Activated CD4-positive, alpha-beta T cell treated with anti-CD3 and anti-CD28 coated beads for 4 hours (primary cell): ENCODE measurements around the gene HUS1.
"Not testable (repeated sequence)": the region's sequence is repeated elsewhere in the genome, so short reads cannot be mapped to it uniquely, and the experiment has no call there.

Source experiments
- DNase-seq, 2 donors: peaks; one replicate each; pipeline ENCODE4 v3.0.0-alpha.2; 2020

HUS1 gene

DNA sequence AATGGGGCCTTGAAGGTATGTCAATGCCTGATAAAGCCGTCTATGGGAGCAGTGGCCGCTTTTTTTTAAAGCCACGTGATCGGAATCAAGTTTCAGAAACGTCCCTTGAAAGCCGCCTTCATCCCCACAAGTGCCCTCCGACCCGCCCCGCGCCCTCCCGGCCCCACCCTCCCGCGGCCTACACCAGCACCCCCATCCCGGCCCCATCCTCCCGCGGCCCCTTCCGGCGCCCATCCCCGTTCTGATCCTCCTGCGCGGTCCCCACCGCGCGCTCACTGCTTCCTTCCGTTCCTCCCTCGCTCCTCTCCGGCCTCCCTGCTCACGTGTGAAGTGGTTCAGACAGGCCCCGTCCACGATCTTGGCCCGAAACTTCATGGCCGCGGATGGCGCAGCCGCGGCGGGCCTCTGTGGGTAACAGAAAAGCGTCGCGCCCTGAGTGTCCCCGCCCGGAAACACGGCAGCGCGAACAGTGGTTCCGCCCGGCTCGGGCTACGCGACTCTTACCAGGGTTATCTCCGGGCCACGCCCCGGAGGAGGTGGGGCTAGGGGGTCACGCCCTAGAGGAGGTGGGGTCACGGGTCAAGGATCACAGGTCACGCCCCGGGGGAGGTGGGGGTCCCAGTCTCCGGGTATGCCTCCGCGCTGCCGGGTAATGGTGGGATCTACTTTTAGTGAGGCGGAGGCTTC, at the start of gene HUS1:
TSS of gene HUS1 (minus strand) at position 471 of the 687 bp plus-strand sequence. CDS start at position 375, 96 bp downstream.
- DNase-seq, result peak; percentile 91 to 95

DNA sequence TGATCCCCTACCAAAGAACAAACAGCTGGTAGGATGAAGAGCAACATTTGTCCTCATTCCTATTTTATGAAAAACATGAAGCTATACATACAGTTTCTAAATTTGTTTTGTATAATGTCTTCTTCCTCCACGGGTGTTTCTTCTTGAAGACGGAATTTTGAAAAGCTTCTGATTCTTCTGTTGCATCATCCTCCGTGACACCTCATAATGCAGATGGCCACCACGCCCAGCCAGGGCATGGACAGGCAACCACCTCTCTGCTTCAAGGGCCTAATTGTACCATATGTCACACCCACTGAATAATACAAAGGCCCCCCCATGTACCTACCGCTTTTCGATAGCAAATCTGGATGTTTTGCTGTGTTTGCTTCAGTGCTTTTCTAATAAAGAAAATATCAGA, 49.5 kb upstream of the HUS1 start, which contains the start of gene SUN3:
TSS of gene SUN3 (minus strand) at position 170 of the 400 bp plus-strand sequence. CDS start at position 1, 169 bp downstream.
- no peak for DNase-seq

- no peak for DNase-seq
Observed at GRCh38 chr7:48025624-48026023, 46.2 kb upstream of the HUS1 start.

DNA sequence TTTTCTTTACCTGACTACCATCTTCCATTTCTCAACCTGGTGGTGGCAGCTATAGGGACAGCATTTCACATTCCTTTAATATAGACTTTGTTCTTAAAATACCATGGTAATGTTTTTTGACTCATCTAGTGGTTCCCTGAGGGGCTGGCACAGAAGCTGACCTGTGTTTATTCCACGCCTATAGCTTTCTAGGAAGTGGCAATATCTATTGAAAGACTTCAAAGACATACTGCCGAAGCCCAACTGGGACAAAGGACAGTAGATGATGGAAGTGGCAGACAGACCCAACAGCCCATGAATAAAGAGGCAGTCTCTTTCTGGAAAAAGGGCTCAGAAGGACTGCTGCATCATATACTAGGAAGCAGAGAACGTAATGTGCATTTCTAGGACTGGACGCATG, 38.3 kb upstream of the HUS1 start:
- DNase-seq, result no peak

DNA sequence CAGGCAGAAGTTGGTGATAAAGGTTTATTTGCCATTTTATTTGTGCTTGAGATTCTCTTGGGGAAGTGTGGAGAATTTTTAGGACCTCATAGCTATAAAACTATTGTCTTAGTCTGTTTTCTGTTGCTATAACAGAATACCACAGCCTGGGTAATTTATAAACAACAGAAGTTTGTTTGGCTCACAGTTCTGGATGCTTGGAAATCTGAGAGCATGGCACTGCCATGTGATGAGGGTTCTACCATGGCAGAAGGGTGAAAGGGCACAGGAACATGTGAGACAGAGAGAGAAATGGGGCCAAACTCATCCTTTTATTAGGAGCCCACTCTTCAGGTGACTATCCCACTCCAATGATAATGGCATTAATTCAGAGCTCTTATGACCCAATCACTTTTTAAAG, 37.2 kb upstream of the HUS1 start:
- no peak for DNase-seq

DNA sequence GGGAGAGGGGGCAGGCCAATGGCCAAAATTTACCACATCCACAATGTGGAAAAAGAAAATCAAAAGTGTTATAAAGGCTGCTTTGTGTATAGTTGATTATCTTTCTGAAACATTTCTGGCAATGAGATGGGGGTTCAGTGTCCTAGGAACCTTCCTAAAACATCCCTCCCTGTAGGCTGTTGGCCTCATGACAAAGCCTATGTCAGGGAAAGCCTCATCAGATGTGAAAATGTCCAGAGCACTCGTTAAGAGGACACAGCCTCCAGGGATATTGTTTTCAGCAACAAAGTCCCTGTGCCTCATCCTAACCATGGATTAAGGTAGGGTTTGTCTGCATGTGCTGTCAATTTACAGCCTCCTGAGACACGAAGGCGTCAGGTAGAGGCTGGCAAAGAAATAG, 32.5 kb upstream of the HUS1 start:
- no peak for DNase-seq

GRCh38 chr7:48011323-48011722, 31.9 kb upstream of the HUS1 start:
- no peak for DNase-seq

GRCh38 chr7:48009954-48010353, 30.5 kb upstream of the HUS1 start:
- DNase-seq, result no peak

DNA sequence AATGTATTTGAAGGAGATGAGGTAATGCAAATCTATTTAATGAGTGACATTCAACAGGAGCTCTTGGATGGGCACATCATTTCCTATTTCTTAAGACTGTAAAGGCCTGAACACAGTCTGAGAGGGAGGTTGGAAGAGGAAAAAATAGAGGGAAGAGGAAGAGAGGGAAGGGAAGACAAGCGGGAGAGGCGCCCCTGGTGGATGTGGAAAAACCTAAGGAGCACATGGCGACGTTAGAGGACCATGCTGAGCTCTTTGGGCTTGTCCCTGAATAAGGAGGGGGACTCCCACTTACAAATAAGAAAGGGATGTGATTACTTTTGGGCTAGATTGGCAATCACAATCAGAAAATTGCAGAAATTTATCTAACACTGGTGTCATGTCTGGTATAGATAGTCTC, 29.8 kb upstream of the HUS1 start:
- no peak for DNase-seq

DNA sequence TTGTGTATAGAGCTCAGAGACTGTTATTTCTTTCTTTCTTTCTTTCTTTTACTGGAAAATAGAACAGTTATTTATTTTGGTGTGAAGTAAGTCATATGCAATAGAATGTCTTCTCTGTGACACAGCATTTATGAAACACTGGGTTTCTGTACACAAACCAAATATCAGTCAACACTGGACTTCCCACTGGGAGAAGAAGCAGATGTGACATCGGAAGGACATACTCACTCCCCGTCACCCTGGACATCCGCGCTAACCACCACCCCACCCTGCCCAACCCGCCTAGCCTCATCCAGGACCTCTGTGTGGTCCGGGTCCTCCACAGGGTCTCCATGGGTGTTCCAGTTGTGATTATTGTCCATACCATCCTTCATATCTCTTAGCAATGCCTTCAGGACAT, 27.5 kb upstream of the HUS1 start:
- no peak for DNase-seq

DNA sequence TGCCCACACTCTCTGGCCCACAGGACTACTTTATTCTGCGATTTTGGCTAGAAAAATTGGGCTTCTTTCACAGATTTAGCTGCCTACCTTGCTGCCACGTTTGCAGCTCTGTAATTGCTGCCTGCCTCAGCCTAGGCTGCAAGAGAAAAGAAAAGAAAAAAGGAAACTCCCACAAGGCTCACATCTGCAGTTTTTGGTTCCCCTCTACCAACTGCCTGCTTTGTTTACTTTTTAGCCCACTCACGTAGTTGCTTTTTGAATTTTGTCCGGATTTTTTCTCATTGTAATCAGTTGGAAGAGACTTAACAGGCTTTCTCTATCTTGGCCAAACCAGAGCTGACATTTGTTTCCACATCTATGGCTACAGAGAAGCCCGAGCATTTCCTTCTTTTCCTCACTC, 25.2 kb upstream of the HUS1 start:
- DNase-seq, result no peak

DNA sequence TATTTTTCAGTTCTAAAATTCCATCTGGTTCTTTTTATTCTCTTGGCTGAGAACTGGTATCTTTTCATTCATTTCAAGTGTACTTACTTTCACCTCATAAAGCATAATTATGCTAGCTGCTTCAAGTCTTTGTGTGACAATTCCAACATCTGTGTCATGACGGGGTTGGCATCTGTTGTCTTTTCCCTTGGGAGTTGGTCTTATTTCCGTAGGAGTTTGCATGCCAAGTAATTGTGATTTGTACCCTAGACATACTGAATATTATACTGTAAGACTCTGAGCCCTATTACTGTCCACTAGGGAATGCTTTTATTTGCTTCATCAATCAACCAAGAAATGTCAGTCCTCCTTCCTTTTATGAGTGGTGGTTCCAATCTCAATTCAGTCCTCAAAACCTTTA, 24.6 kb upstream of the HUS1 start:
- no peak for DNase-seq

DNA sequence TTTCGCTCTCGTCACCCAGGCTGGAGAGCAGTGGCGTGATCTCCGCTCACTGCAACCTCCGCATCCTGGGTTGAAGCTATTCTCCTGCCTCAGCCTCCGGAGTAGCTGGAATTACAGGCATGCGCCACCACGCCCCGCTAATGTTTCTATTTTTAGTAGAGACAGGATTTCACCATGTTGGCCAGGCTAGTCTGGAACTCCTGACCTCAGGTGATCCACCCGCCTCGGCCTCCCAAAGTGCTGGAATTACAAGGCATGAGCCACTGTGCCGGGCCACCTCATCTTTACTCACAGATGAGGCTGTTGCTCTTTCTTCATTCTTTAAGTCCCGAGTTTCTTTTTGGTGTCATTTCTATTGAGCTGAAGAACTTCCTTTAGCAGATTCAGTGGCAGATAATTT, 20.7 kb upstream of the HUS1 start:
- DNase-seq, result not testable (repeated sequence)

DNA sequence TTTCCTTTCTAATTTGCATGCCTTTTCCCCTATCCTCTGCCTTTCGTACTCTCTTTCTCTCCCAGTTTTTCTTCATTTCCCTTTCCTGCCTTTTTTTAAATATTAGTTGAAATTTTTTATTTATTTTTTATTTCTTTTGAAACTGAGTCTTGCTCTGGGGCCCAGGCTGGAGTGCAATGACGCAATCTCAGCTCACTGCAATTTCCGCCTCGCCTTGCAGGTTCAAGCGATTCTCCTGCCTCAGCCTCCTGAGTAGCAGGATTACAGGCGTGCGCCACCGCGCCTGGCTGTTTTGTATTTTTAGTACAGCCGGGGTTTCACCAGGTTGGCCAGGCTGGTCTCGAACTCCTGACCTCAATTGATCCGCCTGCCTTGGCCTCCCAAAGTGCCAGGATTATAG, 20.0 kb upstream of the HUS1 start:
- DNase-seq, result no peak

GRCh38 chr7:47992446-47992845, 13.0 kb upstream of the HUS1 start:
- no peak for DNase-seq

DNA sequence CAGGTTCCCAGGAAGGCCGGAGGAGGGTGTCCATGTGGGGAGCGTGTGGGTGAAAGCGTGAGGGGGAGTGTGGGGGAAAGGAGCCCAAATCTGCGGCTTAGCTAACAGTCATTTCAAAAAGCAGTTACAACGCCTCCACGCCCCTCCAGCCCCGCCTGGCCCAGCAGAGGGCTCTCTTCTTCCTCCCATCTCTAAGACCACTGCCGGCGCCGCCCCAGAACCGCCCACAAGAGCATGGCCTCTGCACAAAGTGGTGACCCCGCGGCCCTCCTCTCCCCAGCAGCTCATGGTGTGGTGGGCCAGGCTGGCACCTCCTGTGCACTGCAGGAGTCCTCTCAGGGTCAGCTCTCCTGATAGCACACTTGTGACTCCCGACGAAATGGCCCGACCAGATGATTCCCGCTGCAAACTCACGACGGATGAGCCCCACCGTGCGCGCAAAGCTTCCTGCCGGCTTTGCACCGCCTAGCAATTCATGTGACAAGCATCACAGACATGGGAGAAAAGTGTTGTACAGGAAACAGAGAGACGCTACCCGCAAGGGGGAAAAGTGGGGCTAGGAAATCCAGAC, 12.4 kb upstream of the HUS1 start:
- peak; percentile 84 to 86 for DNase-seq

GRCh38 chr7:47991270-47991669, 11.9 kb upstream of the HUS1 start:
- no peak for DNase-seq

- no peak for DNase-seq
Observed at GRCh38 chr7:47990592-47990991, 11.2 kb upstream of the HUS1 start.

GRCh38 chr7:47989607-47990400, 10.4 kb upstream of the HUS1 start:
- DNase-seq, result not testable (repeated sequence)

DNA sequence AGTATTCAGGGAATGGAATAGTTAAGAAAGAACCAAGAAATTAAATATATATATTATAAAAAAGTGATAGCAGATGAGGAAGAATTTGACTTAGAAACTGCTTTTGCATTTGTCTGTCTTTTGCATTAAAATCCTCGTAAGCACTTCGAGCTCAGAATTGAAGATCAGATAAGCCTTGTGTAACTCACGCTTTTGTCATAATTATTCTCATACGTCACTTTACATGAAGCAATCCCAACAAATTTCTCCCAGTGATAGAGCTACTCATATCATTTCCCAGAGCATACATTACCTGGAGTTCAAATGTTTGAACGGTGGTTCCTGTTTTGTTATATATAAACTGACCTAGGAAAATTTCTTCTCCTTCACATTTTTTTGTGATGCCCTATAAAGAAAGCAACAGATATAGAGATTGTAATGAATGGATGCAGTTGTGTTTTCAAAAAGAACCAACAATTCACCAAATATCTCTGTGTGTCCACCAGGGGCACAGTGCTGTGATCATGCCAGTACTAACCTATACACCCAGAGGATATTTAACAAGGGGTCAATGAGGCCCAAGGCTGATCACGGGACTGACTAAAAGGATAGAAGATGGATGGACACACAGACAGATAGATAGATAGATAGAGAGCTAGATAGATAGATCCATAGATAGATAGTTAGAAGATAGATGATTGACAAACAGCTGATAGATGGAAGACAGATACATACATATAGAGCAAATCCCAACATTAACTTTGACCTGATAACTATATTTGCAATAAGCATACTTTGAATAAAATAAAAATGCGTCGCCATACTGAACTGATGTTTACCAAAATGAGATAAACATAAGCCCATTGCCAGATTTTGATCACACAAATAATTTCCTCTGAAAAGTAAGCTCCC, 9.3 kb upstream of the HUS1 start:
- DNase-seq, result no peak

DNA sequence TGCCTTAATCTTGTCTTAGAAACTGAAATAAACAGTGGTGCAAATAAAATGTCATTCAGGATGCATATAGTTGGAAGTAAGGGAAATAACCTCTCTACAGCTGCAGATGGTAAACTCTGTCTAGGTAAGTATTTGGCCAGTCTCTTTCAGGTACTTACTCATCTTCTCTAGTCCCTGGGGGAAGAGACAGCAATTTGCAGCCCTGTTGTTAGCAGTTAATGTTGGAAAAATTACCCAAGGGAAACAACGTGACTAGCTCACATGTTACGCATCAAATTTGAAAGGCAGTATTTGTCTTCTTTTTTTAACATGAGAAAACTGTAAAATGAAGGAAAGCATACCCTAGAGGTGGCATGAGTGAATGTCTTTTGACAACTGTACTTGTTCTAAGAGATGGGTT, 3.2 kb upstream of the HUS1 start:
- no peak for DNase-seq

DNA sequence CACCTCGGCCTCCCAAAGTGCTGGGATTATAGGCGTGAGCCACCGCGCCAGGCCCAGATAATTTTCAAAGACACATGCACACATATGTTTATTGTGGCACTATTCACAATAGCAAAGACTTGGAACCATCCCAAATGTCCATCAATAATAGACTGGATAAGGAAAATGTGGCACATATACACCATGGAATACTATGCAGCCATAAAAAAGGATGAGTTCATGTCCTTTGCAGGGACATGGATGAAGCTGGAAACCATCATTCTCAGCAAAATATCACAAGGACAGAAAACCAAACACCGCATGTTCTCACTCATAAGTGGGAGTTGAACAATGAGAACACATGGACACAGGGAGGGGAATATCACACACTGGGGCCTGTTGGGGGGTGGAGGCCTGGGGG, 1.2 kb upstream of the HUS1 start:
- not testable (repeated sequence) for DNase-seq

DNA sequence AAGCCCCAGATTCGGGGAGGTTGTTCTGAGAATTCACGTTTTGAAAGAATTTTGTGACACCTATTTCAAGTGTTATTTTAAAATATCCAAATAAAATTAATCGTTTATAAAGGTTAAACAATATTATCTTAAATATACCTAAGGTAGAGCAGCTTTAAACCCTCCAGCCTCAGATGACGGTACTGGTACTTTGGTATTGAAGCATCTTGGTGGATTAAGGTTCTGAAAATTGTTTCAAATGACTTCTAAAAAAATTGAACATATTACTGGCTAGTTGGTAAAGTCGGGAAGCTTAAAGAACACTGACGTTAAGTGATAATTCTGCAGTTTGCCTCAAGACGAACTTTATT, 392 bp upstream of the HUS1 start:
- DNase-seq, result no peak
